ENCODE measurements around the gene ZPBP2.

DNA sequence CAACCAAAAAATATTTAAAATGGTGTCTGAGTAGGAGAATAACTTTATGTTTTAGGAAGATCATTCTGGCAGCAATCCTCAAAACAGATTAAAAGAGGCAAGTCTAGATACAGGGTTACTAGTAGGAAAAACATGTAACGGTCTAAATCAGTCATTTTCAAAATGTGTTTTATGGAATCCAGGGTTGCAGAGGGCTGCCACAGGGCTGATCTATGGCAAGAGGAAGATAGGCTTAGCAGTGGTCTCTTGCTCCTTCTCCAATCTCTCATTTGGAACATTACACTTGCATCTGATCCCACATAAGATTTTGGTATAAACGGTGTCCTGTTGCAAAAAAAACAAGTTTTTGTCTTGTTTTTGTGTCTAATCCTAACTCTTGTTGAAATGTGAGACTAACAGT is 13.1 kb upstream of the ZPBP2 start:
- TF ChIP-seq, protein P1, sequence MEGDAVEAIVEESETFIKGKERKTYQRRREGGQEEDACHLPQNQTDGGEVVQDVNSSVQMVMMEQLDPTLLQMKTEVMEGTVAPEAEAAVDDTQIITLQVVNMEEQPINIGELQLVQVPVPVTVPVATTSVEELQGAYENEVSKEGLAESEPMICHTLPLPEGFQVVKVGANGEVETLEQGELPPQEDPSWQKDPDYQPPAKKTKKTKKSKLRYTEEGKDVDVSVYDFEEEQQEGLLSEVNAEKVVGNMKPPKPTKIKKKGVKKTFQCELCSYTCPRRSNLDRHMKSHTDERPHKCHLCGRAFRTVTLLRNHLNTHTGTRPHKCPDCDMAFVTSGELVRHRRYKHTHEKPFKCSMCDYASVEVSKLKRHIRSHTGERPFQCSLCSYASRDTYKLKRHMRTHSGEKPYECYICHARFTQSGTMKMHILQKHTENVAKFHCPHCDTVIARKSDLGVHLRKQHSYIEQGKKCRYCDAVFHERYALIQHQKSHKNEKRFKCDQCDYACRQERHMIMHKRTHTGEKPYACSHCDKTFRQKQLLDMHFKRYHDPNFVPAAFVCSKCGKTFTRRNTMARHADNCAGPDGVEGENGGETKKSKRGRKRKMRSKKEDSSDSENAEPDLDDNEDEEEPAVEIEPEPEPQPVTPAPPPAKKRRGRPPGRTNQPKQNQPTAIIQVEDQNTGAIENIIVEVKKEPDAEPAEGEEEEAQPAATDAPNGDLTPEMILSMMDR (IDR thresholded peaks at IDR 0.05) = no peak
- no peak for TF ChIP-seq POLR2A (IDR thresholded peaks at IDR 0.05)

All from upper lobe of left lung (tissue), 4 donors.